NOMO-1 (cell line): ENCODE data around the gene MERTK.
"Not testable (repeated sequence)": the region's sequence is repeated elsewhere in the genome, so short reads cannot be mapped to it uniquely, and the experiment has no call there.

Experiments used
- DNase-seq, 2 experiments: peaks; one replicate each; lab custom pipeline; 2025; ENCODE audit not compliant: unreplicated experiment in 2 of 2; lab: John Stamatoyannopoulos, UW

Gene MERTK

DNA sequence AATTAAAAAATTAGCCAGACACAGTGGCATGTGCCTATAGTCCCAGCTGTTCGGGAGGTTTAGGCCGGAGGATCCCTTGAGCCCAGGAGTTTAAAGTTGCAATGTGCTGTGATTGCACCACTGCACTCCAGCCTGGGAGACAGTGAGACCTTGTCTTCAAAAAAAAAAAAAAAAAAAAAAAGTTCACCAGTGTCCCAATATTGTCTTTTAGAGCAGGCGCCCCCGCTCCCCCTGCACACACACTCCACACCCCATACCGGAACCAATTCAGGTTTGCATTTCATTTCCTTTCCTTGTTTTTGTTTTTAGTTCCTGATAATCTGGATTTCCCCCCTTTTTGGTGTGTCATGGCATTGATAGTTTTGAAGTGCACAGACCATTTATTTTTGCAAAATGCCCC lies 167.1 kb downstream of the MERTK start:
- DNase-seq, result no peak

DNA sequence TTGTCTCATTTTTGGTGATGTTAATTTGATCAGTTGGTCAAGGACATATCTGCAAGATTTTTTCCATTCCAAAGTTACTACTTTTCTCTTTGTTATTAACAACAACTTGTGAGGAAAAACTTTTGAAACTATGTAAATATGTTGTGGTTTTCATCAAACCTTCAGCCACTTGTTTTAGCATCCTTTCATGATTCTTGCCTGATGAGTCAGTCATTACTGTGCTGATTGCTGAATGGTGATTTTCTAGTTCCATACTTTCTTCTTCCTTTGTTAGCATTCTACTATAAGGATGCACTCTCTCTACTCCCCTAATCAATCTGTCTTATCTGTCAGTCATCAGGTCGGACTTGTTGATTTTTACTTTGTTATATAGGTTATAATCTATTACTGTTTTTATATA lies 167.6 kb downstream of the MERTK start:
- no peak for DNase-seq

- DNase-seq, result not testable (repeated sequence)
These were observed 171.4 kb downstream of the MERTK start for GRCh38 chr2:112069794-112070193.

- no peak for DNase-seq
These were observed 175.5 kb downstream of the MERTK start for GRCh38 chr2:112073875-112074274.

DNA sequence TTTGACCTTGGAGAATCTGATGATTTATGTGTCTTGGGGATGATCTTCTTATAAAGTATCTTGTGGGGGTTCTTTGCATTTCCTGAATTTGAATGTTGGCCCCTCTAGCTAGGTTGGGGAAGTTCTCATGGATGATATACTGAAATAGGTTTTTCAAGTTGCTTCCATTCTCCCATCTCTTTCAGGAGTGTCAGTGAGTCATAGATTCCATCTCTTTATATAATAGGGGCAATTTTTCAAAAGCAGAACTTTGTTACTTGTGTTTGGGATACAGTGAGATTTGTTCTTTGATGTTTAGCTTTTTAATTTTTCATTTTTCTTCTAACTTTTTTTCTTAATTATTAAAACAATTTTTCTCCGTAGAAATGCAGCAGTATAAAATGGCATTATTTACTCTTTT lies 176.1 kb downstream of the MERTK start:
- DNase-seq, result no peak

GRCh38 chr2:112075490-112076260 lies 177.3 kb downstream of the MERTK start:
- DNase-seq, result no peak

GRCh38 chr2:112077814-112078213 lies 179.4 kb downstream of the MERTK start:
- DNase-seq, result no peak
